Sigmoid colon (tissue), 4 donors: ENCODE results near the gene OR5B3.

Source experiments
- CTCF ChIP-seq, 4 experiments: fragments of 450-650 bp in 3 of 4; fragments of 200-600 bp in 1 of 4; IDR thresholded peaks; one replicate each; pipeline ENCODE4 v1.5.1; 2016 to 2019; ENCODE audit warnings: antibody characterized with exemption in 4 of 4, mild to moderate bottlenecking in 3 of 4, moderate library complexity in 2 of 4
- POLR2A ChIP-seq, 2 donors: fragments of 450-650 bp; IDR thresholded peaks; one replicate each; pipeline ENCODE4 v1.6.1; 2016; ENCODE audit warnings: antibody characterized with exemption in 2 of 2, mild to moderate bottlenecking in 2 of 2, moderate library complexity in 2 of 2
- POLR2AphosphoS5 ChIP-seq, 4 donors: sonication (generic); formaldehyde crosslinking; IDR thresholded peaks; one replicate each; pipeline ENCODE4 v1.6.1; 2017; ENCODE audit warnings: antibody characterized with exemption in 4 of 4

DNA sequence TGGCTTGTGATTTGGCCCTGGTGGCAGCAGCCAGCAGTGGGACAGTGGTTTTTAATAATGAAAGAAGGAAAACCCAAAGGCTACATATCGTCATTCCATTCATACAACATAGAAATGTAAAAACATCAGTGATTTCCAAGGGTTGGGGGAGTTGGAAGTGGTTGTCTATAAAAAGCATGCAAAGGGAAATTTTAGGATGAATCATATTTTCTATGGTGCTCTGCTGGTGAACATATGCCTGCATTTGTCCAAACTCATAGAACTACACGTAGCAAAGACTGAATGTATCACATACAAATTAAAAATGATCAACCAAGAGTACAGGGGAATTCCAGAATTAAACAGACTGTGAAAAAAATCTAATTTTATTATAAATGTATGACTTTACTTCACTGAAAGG is 11.1 kb downstream of the OR5B3 start:
- TF ChIP-seq CTCF (IDR thresholded peaks at IDR 0.05) (no peak), POLR2A (IDR thresholded peaks at IDR 0.05) (no peak), POLR2AphosphoS5 (IDR thresholded peaks at IDR 0.05) (no peak)
